Fibroblast of lung (primary cell): ENCODE measurements around the gene IGSF21. TPM values are rescaled to one million over a fixed set of nuclear protein-coding genes. Genes with fewer than 3 reads are reported as not detected.

ENCODE experiments used
- DNase-seq, 2 donors: peaks; one replicate each; pipeline versions ENCODE4 v3.0.0 to v3.0.0-alpha.2; 2010; ENCODE audit warnings: low read depth in 2 of 2
- H2AFZ ChIP-seq: 2 replicates; pipeline ENCODE4 v1.5.1; 2012; ENCODE audit warnings: low read length, control low read depth, inconsistent platforms
- H3K27ac ChIP-seq: 2 replicates; pipeline ENCODE4 v1.5.1; 2011; ENCODE audit warnings: low read length, control low read depth; ENCODE audit not compliant: insufficient read depth
- H3K27me3 ChIP-seq: 2 replicates; pipeline ENCODE4 v1.5.1; 2011; ENCODE audit warnings: mild to moderate bottlenecking, low read length; ENCODE audit not compliant: control insufficient read depth, insufficient read depth
- H3K36me3 ChIP-seq: 2 replicates; pipeline ENCODE4 v1.5.1; 2011; ENCODE audit warnings: low read length; ENCODE audit not compliant: control insufficient read depth, insufficient read depth
- H3K4me1 ChIP-seq: 2 replicates; pipeline ENCODE4 v1.5.1; 2011; ENCODE audit warnings: low read length; ENCODE audit not compliant: control insufficient read depth, insufficient read depth; ENCODE audit errors: extremely low read depth
- H3K4me2 ChIP-seq: 2 replicates; pipeline ENCODE4 v1.5.1; 2011; ENCODE audit warnings: low read length, control low read depth; ENCODE audit not compliant: insufficient read depth; ENCODE audit errors: extremely low read depth
- H3K4me3 ChIP-seq, 4 experiments: fragments of 200-600 bp in 1 of 4; sonication (generic) in 1 of 4; replicated peaks in 1 of 4; 2 replicates each; pipeline ENCODE4 v1.5.1; 2011 to 2016; ENCODE audit warnings: low read length in 4 of 4, low read depth in 3 of 4, mild to moderate bottlenecking in 3 of 4, control low read depth in 2 of 4, inconsistent platforms in 1 of 4, mixed read lengths in 1 of 4; ENCODE audit not compliant: insufficient read depth in 1 of 4; ENCODE audit errors: control extremely low read depth in 1 of 4
- H3K79me2 ChIP-seq: 2 replicates; pipeline ENCODE4 v1.5.1; 2012; ENCODE audit warnings: mild to moderate bottlenecking, low read length, inconsistent platforms; ENCODE audit not compliant: control insufficient read depth, insufficient read depth
- H3K9ac ChIP-seq: 2 replicates; pipeline ENCODE4 v1.5.1; 2011; ENCODE audit warnings: mild to moderate bottlenecking, low read length, control low read depth; ENCODE audit not compliant: insufficient read depth
- H3K9me3 ChIP-seq: 2 replicates; pipeline ENCODE4 v1.5.1; 2012; ENCODE audit warnings: low read depth, low read length; ENCODE audit not compliant: control insufficient read depth, insufficient read depth
- H4K20me1 ChIP-seq: 2 replicates; pipeline ENCODE4 v1.5.1; 2011; ENCODE audit warnings: low read length; ENCODE audit not compliant: control insufficient read depth, insufficient read depth; ENCODE audit errors: extremely low read depth
- EZH2 ChIP-seq: IDR thresholded peaks from 2 replicates; pipeline ENCODE4 v1.5.1; 2012; ENCODE audit warnings: low read length, control low read depth, mild to moderate bottlenecking; ENCODE audit errors: missing control alignments
- polyA plus RNA-seq, 2 donors: library from polyadenylated mRNA; depleted of rRNA in 1 of 2; stranded (reverse) in 1 of 2; unstranded in 1 of 2; fragments of >200 nt; gene quantifications; 2 replicates each; pipeline ENCODE4 v1.2.1, GENCODE V29; 2011 to 2012; ENCODE audit warnings: missing spikeins in 1 of 2
- total RNA-seq: library from RNA; depleted of rRNA; stranded (reverse); fragments of >200 nt; gene quantifications from 2 replicates; pipeline ENCODE4 v1.2.1, GENCODE V29; 2014
- TF ChIP-seq, protein P1 (sequence below), 2 donors: IDR thresholded peaks in 1 of 2; conservative IDR thresholded peaks in 1 of 2; 1 replicate in 1 of 2; 2 replicates in 1 of 2; pipeline ENCODE4 v1.5.1; 2011 to 2012; ENCODE audit warnings: low read length in 2 of 2, control low read depth in 1 of 2, inconsistent platforms in 1 of 2, low read depth in 1 of 2, mild to moderate bottlenecking in 1 of 2

IGSF21 gene
- total and polyA plus RNA-seq, 2 donors (not counting 1 experiment from before 2014, with no cell fraction given): not detected

DNA sequence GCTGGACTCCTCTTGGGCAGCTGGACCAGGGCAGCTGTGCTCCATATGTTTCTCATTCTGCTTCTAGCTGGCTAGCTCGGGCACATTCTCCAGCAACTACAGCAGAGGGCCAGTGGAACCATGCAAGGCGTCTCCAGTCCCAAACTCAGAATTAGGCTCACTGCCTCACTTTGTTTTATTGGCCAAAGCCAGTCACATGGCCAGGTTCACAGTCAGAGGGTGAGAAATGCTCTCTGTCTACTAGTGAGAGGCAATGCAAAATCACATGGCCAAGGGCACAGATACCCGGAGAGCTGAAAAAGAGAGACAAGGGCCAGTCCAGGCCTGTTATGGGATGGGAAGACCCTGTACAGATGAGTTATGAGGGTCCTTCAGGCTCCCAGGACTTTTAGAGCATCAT, 294.3 kb downstream of the IGSF21 start:
- no peak for DNase-seq
- H3K27me3 ChIP-seq: no peaks in the 10 kb centered on the region
- no peak overlapping the region for H3K9ac ChIP-seq
- no peaks in the 10 kb centered on the region for H4K20me1 ChIP-seq
- H2AFZ ChIP-seq: no peak overlapping the region
- no peaks in the 10 kb centered on the region for H3K79me2 ChIP-seq
- no peak overlapping the region for H3K4me3 ChIP-seq
- H3K4me2 ChIP-seq: no peak overlapping the region
- no peaks in the 10 kb centered on the region for H3K9me3 ChIP-seq
- H3K27ac ChIP-seq: no peak overlapping the region
- H3K36me3 ChIP-seq: no peaks in the 10 kb centered on the region
- no peaks in the 10 kb centered on the region for H3K4me1 ChIP-seq
- TF ChIP-seq EZH2: no peak
- TF ChIP-seq, protein P1, sequence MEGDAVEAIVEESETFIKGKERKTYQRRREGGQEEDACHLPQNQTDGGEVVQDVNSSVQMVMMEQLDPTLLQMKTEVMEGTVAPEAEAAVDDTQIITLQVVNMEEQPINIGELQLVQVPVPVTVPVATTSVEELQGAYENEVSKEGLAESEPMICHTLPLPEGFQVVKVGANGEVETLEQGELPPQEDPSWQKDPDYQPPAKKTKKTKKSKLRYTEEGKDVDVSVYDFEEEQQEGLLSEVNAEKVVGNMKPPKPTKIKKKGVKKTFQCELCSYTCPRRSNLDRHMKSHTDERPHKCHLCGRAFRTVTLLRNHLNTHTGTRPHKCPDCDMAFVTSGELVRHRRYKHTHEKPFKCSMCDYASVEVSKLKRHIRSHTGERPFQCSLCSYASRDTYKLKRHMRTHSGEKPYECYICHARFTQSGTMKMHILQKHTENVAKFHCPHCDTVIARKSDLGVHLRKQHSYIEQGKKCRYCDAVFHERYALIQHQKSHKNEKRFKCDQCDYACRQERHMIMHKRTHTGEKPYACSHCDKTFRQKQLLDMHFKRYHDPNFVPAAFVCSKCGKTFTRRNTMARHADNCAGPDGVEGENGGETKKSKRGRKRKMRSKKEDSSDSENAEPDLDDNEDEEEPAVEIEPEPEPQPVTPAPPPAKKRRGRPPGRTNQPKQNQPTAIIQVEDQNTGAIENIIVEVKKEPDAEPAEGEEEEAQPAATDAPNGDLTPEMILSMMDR (conservative IDR thresholded peaks at IDR 0.05 in 1 of 2, IDR thresholded peaks at IDR 0.05 in 1 of 2; ENCODE audit: low read depth in 1 of 2, low read length in 2 of 2): no peak

DNA sequence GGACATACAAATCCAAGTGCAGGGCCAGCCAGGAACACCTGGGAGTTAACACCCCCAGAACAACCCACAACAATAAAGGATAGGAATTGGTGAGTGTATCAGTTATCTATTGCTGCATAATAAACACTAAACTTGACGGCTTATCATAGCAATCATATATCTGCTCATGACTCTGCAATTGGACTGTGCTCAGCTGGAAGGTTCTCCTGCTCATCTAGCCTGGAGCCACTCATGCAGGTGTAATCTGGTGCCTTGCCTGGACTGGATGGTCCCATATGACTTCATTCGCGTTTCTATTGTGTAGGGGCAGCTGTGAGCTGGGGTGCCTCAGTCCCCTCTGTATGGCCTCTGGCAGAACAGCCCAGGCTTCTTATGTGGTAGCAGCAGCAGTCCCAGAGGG, 296.9 kb downstream of the IGSF21 start:
- no peaks in the 10 kb centered on the region for H3K9me3 ChIP-seq
- no peaks in the 10 kb centered on the region for H3K4me1 ChIP-seq
- no peak overlapping the region for H3K27ac ChIP-seq
- H4K20me1 ChIP-seq: no peaks in the 10 kb centered on the region
- DNase-seq: no peak
- TF ChIP-seq EZH2: no peak
- TF ChIP-seq, protein P1 (conservative IDR thresholded peaks at IDR 0.05 in 1 of 2, IDR thresholded peaks at IDR 0.05 in 1 of 2; ENCODE audit: low read depth in 1 of 2, low read length in 2 of 2): no peak
- no peaks in the 10 kb centered on the region for H3K36me3 ChIP-seq
- no peaks in the 10 kb centered on the region for H3K27me3 ChIP-seq
- H3K4me2 ChIP-seq: no peak overlapping the region
- no peak overlapping the region for H2AFZ ChIP-seq
- no peak overlapping the region for H3K4me3 ChIP-seq
- no peaks in the 10 kb centered on the region for H3K79me2 ChIP-seq
- no peak overlapping the region for H3K9ac ChIP-seq

DNA sequence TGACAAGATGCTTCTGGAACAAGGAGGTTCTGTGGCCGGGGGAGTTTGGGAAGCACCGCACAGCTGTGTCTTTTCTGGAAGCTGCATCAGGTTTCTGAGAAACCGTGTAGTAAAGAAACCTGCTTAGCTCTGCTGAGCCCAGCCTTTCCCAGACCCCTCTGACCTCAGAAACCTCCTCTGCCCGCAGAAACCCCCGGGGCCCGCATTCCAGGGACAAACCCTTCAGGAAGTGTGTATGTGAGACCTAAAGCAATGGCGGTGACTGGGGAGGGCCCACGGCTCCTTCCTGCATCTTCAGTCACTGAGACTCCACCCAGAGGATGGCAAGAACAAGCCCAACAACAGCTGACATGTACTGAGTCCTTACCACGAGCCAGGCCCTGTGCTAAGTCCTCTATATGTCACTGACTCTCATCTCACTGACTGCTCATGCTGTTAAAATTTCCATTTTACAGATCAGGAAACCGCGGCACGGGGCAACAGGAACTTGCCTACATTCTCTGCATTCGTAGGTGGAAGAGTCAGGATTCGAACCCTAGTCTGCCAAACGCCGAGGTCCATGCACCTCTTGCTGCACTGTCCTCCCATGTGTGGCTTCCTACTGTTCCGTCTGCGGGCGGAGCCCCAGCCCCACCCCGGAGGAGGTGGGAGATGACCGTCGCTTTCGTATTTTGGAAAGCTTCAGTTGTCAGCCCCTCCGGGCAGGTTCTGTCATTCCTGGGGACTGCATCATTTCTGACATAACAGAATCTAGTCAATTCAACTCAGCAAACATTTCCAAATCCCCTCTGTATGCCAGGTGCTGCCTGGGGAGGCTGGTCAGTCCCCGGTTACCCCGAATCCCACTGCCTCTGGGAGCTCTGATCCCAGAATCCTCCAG, 299.8 kb downstream of the IGSF21 start:
- TF ChIP-seq, protein P1 (conservative IDR thresholded peaks at IDR 0.05 in 1 of 2, IDR thresholded peaks at IDR 0.05 in 1 of 2; ENCODE audit: low read depth in 1 of 2, low read length in 2 of 2): no peak
- no peak for TF ChIP-seq EZH2
- Histone ChIP-seq H3K27me3 (no peaks in the 10 kb centered on the region), H3K27ac (no peak overlapping the region), H3K79me2 (no peaks in the 10 kb centered on the region), H3K4me2 (no peak overlapping the region), H3K4me3 (no peak overlapping the region), H3K9me3 (no peaks in the 10 kb centered on the region), H3K36me3 (no peaks in the 10 kb centered on the region), H3K9ac (no peak overlapping the region), H3K4me1 (no peaks in the 10 kb centered on the region), H4K20me1 (no peaks in the 10 kb centered on the region), H2AFZ (no peak overlapping the region)
- no peak for DNase-seq
